ENCODE results near the gene CYP2W1. TPM values are rescaled to one million over a fixed set of nuclear protein-coding genes. Genes with fewer than 3 reads are reported as not detected.
"Not testable (repeated sequence)": the region's sequence is repeated elsewhere in the genome, so short reads cannot be mapped to it uniquely, and the experiment has no call there.

CYP2W1 gene
- polyA plus RNA-seq, 1 donor, result 598 TPM

- Histone ChIP-seq H3K4me3 (ENCODE audit: low read length) (no peak overlapping the region), H3K9me3 (ENCODE audit: control insufficient read depth, low read depth, low read length) (peaks cover 1% of the 10 kb centered on the region), H3K36me3 (ENCODE audit: control insufficient read depth, insufficient read depth, low read length) (peaks cover 10% of the 10 kb centered on the region), H3K27me3 (ENCODE audit: control insufficient read depth, insufficient read depth, low read length) (no peaks in the 10 kb centered on the region), H3K4me1 (ENCODE audit: control insufficient read depth, insufficient read depth, low read length) (peaks cover 6% of the 10 kb centered on the region), H3K27ac (ENCODE audit: low read length) (no peak overlapping the region)
- DNase-seq, result no peak
- no CpG with 5 or more reads among the region's 52 CpGs for WGBS (ENCODE audit: insufficient coverage, low lambda C conversion rate)
These were observed 17.3 kb downstream of the CYP2W1 start for GRCh38 chr7:999941-1000935.

- H3K27ac ChIP-seq (ENCODE audit: low read length); DNase-seq; H3K36me3 ChIP-seq (ENCODE audit: control insufficient read depth, insufficient read depth, low read length); H3K4me3 ChIP-seq (ENCODE audit: low read length); H3K9me3 ChIP-seq (ENCODE audit: control insufficient read depth, low read depth, low read length); H3K4me1 ChIP-seq (ENCODE audit: control insufficient read depth, insufficient read depth, low read length); H3K27me3 ChIP-seq (ENCODE audit: control insufficient read depth, insufficient read depth, low read length): not testable (repeated sequence)
- WGBS (ENCODE audit: insufficient coverage, low lambda C conversion rate), result no CpG with 5 or more reads among the region's 14 CpGs
These were observed 18.2 kb downstream of the CYP2W1 start for GRCh38 chr7:1001069-1001770.

DNA sequence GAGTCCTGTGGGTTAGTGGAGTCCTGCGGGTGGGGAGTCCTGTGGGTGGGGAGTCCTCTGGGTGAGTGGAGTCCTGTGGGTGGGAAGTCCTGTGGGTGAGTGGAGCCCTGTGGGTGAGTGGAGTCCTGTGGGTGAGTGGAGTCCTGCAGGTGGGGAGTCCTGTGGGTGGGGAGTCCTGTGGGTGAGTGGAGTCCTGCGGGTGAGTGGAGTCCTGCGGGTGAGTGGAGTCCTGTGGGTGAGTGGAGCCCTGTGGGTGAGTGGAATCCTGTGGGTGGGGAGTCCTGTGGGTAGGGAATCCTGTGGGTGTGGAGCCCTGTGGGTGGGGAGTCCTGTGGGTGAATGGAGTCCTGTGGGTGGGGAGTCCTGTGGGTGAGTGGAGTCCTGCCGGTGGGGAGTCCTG, 19.0 kb downstream of the CYP2W1 start:
- H3K27me3 ChIP-seq (ENCODE audit: control insufficient read depth, insufficient read depth, low read length); DNase-seq: not testable (repeated sequence)
- no CpG with 5 or more reads among the region's 4 CpGs for WGBS (ENCODE audit: insufficient coverage, low lambda C conversion rate)

GRCh38 chr7:1002445-1002844, 19.5 kb downstream of the CYP2W1 start:
- not testable (repeated sequence) for DNase-seq; H3K4me3 ChIP-seq (ENCODE audit: low read length); H3K27ac ChIP-seq (ENCODE audit: low read length); H3K36me3 ChIP-seq (ENCODE audit: control insufficient read depth, insufficient read depth, low read length); H3K27me3 ChIP-seq (ENCODE audit: control insufficient read depth, insufficient read depth, low read length); H3K4me1 ChIP-seq (ENCODE audit: control insufficient read depth, insufficient read depth, low read length); H3K9me3 ChIP-seq (ENCODE audit: control insufficient read depth, low read depth, low read length)
- no CpG with 5 or more reads among the region's 7 CpGs for WGBS (ENCODE audit: insufficient coverage, low lambda C conversion rate)

More for the DNA sequence above, 19.0 kb downstream of the CYP2W1 start:
- not testable (repeated sequence) for H3K9me3 ChIP-seq (ENCODE audit: control insufficient read depth, low read depth, low read length); H3K4me3 ChIP-seq (ENCODE audit: low read length); H3K36me3 ChIP-seq (ENCODE audit: control insufficient read depth, insufficient read depth, low read length); H3K4me1 ChIP-seq (ENCODE audit: control insufficient read depth, insufficient read depth, low read length); H3K27ac ChIP-seq (ENCODE audit: low read length)

DNA sequence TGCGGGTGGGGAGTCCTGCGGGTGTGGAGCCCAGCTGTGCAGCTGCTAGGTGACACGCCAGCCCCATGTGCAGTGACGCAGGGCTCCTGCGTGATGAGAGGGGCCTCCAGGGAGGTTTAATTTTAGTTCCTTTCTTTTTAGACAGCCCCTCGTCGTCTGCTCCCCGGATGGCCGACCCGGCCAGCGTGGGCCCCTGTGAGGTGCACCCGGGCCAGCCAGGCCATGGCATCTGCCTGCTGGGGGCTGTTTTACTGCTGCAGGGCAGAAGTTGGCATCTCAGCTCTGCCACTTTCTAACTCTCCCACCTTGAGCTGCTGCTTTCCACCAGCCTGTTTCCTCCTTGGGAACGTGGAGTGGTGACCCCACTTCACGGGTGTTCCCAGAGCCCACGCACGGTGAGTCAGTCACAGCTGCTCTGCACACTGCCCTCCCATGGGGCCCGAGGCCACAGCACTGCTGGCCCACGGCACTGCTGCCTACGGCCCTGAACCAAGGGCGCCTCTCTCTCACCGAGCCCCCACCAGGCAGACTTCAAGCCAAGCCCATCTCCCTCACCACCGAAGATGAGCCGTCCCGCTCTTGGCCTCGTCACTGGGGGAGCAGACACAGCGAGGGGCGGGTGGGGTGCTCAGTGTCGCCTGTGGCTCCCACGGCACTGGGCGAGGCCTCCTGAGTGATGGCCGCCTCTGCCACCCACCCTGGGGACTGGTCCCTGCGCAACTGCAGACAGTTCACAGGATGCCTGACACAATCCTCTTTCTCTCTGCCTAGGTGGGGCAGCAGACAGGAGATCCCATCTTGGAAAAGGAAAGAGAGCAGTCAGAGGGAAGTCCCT, 21.3 kb downstream of the CYP2W1 start:
- Histone ChIP-seq H3K9me3 (ENCODE audit: control insufficient read depth, low read depth, low read length) (peaks cover 4% of the 10 kb centered on the region), H3K36me3 (ENCODE audit: control insufficient read depth, insufficient read depth, low read length) (peaks cover 7% of the 10 kb centered on the region), H3K27me3 (ENCODE audit: control insufficient read depth, insufficient read depth, low read length) (no peaks in the 10 kb centered on the region), H3K27ac (ENCODE audit: low read length) (no peak overlapping the region), H3K4me3 (ENCODE audit: low read length) (no peak overlapping the region), H3K4me1 (ENCODE audit: control insufficient read depth, insufficient read depth, low read length) (no peaks in the 10 kb centered on the region)
- no CpG with 5 or more reads among the region's 32 CpGs for whole genome bisulfite sequencing (ENCODE audit: insufficient coverage, low lambda C conversion rate)
- DNase-seq, result no peak

- no CpG with 5 or more reads among the region's 21 CpGs for WGBS (ENCODE audit: insufficient coverage, low lambda C conversion rate)
- H3K4me3 ChIP-seq (ENCODE audit: low read length), result no peak overlapping the region
- peaks cover 5% of the 10 kb centered on the region for H3K9me3 ChIP-seq (ENCODE audit: control insufficient read depth, low read depth, low read length)
- H3K27ac ChIP-seq (ENCODE audit: low read length), result no peak overlapping the region
- H3K27me3 ChIP-seq (ENCODE audit: control insufficient read depth, insufficient read depth, low read length), result no peaks in the 10 kb centered on the region
- H3K36me3 ChIP-seq (ENCODE audit: control insufficient read depth, insufficient read depth, low read length), result peaks cover 12% of the 10 kb centered on the region
- no peak for DNase-seq
- H3K4me1 ChIP-seq (ENCODE audit: control insufficient read depth, insufficient read depth, low read length), result no peaks in the 10 kb centered on the region
These were observed 22.3 kb downstream of the CYP2W1 start for GRCh38 chr7:1005303-1005702.

DNA sequence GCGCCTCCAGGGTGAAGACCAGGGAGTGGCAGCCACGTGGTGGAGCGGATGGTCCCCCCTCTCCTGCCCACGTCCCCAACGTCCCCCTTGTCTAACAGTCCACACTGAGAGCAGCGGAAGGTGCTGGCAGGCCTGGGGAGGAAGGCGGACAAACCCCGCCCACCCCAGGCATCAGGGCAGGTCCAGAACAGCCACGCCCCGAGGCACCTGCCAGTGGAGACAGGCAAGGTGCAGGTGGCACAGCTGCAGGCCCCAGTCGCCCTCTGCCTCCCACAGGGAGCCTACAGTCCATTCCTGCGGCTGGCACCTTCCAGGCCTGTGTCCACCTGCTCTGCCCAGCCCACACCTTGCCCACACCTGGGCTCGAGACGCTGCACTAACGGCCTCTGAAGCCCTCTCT, 24.9 kb downstream of the CYP2W1 start:
- Histone ChIP-seq H3K27me3 (ENCODE audit: control insufficient read depth, insufficient read depth, low read length) (no peaks in the 10 kb centered on the region), H3K4me1 (ENCODE audit: control insufficient read depth, insufficient read depth, low read length) (no peaks in the 10 kb centered on the region), H3K4me3 (ENCODE audit: low read length) (no peak overlapping the region), H3K36me3 (ENCODE audit: control insufficient read depth, insufficient read depth, low read length) (peaks cover 12% of the 10 kb centered on the region), H3K27ac (ENCODE audit: low read length) (no peak overlapping the region), H3K9me3 (ENCODE audit: control insufficient read depth, low read depth, low read length) (peaks cover 5% of the 10 kb centered on the region)
- WGBS (ENCODE audit: insufficient coverage, low lambda C conversion rate), result no CpG with 5 or more reads among the region's 15 CpGs
- DNase-seq, result no peak

DNA sequence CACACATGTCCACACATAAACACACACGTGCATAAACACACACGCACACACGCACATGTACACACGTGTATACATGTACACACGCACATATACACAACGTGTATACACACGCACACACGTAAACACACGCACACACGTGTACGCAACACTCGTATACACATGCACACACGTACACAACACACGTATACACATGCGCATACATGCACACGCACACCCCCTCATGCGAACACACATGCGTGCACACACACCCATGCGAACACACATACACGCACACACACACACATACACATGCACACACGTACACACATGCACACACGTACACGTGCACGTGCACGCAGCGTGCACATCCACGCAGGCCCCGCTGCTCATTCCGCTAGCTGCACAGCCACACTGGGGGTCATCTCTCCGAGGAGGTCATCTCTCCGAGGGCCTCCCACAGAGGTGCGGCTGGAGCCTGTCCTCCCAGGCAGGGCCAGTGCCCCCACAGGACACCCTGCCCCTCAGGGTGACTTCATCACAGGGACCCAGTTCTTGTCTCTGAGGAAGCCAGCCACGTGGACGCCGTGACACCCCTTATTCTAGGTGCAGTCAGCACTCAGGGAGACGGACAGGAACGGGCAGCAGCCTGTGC, 25.9 kb downstream of the CYP2W1 start:
- DNase-seq, result no peak
- Histone ChIP-seq H3K4me3 (ENCODE audit: low read length) (no peak overlapping the region), H3K27ac (ENCODE audit: low read length) (no peak overlapping the region), H3K27me3 (ENCODE audit: control insufficient read depth, insufficient read depth, low read length) (no peaks in the 10 kb centered on the region), H3K9me3 (ENCODE audit: control insufficient read depth, low read depth, low read length) (peaks cover 5% of the 10 kb centered on the region), H3K4me1 (ENCODE audit: control insufficient read depth, insufficient read depth, low read length) (no peaks in the 10 kb centered on the region), H3K36me3 (ENCODE audit: control insufficient read depth, insufficient read depth, low read length) (peaks cover 12% of the 10 kb centered on the region)
- WGBS (ENCODE audit: insufficient coverage, low lambda C conversion rate), result 87% methylated on average over 3 of the region's 37 CpGs

DNA sequence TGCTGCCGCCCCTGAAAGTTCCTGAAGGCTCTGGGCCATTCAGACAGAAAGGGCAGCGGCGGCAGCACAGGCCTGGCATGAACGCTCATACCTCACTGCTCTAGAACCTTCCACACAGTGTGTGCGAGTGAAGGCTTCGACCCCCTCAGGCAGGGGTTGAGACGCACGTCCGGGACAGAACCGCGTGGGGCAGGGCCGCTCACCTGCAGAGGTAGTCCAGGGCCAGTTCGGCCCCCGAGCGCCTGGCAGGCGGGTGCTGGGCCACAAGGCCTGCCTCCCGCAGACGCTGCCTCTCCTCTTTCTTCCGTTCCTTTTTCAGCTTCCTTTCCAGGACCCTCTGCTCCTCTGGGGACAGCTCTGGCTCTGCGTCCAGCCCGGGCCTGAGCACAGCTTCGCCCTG, 26.8 kb downstream of the CYP2W1 start:
- Histone ChIP-seq H3K9me3 (ENCODE audit: control insufficient read depth, low read depth, low read length) (peaks cover 8% of the 10 kb centered on the region), H3K4me3 (ENCODE audit: low read length) (no peak overlapping the region), H3K27ac (ENCODE audit: low read length) (no peak overlapping the region), H3K27me3 (ENCODE audit: control insufficient read depth, insufficient read depth, low read length) (no peaks in the 10 kb centered on the region), H3K4me1 (ENCODE audit: control insufficient read depth, insufficient read depth, low read length) (no peaks in the 10 kb centered on the region), H3K36me3 (ENCODE audit: control insufficient read depth, insufficient read depth, low read length) (peaks cover 12% of the 10 kb centered on the region)
- WGBS (ENCODE audit: insufficient coverage, low lambda C conversion rate), result no CpG with 5 or more reads among the region's 22 CpGs
- no peak for DNase-seq

DNA sequence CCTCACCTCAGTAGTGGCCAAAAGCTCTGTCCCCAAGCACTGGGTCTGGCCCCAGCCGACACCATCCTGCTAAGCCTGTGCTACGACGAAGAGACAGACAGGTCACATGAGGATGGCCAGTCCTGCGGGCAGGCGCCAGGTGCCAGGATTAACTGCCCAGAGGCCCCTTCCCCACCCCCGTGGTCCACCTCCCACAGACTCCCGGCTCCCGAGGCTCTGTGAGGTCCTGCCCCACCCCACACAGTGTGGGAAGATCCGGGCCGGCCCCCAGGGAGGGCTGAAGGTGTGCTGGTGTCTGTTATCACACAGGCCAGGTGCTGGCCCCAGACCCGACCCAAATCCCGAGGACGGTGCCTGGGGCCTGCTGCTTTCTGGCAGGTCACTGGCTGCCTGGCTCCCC, 27.2 kb downstream of the CYP2W1 start:
- Histone ChIP-seq H3K27me3 (ENCODE audit: control insufficient read depth, insufficient read depth, low read length) (no peaks in the 10 kb centered on the region), H3K27ac (ENCODE audit: low read length) (no peak overlapping the region), H3K4me3 (ENCODE audit: low read length) (no peak overlapping the region), H3K36me3 (ENCODE audit: control insufficient read depth, insufficient read depth, low read length) (peaks cover 12% of the 10 kb centered on the region), H3K9me3 (ENCODE audit: control insufficient read depth, low read depth, low read length) (peaks cover 9% of the 10 kb centered on the region), H3K4me1 (ENCODE audit: control insufficient read depth, insufficient read depth, low read length) (peaks cover 5% of the 10 kb centered on the region)
- no CpG with 5 or more reads among the region's 13 CpGs for WGBS (ENCODE audit: insufficient coverage, low lambda C conversion rate)
- no peak for DNase-seq

Measured in large intestine (tissue), 3 donors.